ENCODE results near the gene MET.
A peak's percentile ranks its signal among the peaks of the same experiment; 100 is the strongest.
"Not testable (repeated sequence)": the region's sequence is repeated elsewhere in the genome, so short reads cannot be mapped to it uniquely, and the experiment has no call there.

The MET gene

GRCh38 chr7:116815041-116815440, 143.0 kb downstream of the MET start:
- no peak for DNase-seq

- no peak for DNase-seq
Observed at GRCh38 chr7:116820149-116820548, 148.2 kb downstream of the MET start.

DNA sequence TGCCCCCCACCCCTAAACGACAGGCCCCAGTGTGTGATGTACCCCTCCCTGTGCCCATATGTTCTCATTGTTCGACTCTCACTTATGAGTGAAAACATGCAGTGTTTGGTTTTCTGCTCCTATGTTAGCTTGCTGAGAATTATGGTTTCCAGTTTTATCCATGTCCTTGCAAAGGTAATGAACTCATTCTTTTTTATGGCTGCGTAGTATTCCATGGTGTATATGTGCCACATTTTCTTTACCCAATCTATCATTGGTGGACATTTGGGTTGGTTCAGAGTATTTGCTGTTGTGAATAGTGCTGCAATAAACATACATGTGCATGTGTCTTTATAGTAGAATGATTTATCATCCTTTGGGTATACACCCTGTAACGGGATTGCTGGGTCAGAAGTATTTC, 149.7 kb downstream of the MET start:
- not testable (repeated sequence) for DNase-seq

GRCh38 chr7:116824449-116824848, 152.5 kb downstream of the MET start:
- no peak for DNase-seq

- DNase-seq: no peak
Observed at GRCh38 chr7:116828281-116828680, 156.3 kb downstream of the MET start.

DNA sequence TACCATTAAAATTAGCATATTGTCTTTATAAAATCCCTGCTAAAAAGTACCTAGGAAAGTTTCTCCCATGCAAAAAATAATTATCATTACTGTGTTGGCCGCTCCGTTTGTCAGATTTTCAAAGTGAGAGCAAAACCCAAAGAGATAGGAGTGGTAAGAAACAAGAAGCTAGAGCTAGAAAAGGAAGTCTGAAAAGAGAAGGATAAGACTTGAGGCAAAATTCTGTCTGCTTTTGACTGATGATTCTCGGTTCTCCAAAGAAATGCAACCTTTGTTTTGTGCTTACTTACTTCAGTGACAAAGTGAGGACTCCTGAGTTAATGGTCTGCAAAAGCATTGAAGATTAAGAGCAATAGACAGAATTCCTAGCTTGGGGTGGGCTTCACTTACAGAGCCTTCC, 157.0 kb downstream of the MET start:
- DNase-seq: no peak

DNA sequence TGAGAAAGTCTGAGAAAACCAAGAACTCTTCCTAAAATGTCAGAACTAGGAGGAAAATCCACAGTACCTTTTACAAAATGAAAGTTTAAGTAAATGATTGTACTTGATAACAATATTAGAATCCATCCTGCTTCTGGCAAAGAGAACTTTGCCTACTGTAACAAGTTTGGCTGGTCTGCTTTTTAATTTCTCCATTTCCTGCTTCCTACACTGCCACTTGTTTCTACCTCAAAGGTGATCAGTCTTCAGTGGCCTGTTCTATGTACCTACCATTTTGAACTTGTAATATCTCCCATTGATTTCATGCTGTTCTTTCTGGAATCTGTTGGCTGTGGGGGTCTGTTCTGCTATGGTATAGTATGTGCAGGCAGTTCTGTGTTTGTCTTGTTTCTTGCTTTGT, 157.5 kb downstream of the MET start:
- DNase-seq: no peak

- DNase-seq: no peak
Observed at GRCh38 chr7:116832692-116833091, 160.7 kb downstream of the MET start.

DNA sequence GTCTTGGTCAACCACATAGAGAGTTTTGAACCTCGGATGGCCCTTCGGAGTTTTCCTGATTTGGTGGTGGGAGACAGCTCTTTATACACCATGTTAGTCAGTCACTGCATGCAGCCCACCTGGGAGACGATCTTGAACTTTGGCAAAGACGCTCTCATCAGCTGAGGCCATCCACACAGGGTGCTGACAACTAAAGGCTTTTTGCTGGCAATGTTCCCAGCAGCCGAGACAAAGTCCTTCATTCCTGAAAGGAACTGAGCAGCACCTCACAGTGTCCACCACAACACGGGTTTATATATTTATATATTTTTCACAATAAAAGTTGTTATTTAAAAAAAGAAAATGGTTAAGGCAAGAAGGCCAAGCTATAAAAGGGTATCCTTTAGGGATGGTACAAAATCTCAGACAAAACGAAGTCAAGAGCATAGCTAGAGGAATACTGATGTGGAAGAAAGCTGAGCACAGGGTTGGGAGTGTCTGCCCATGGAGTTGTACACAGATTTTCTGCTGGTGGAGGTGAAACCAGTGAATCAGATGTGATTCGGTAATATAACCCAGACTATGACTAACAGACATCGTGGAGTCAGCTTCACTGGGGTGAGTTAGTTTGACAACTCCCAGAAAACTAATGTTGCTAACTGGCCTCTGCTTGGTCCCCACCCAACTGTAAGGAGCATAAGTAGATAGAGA, 163.0 kb downstream of the MET start:
- DNase-seq: no peak

GRCh38 chr7:116836048-116836447, 164.1 kb downstream of the MET start:
- no peak for DNase-seq

DNA sequence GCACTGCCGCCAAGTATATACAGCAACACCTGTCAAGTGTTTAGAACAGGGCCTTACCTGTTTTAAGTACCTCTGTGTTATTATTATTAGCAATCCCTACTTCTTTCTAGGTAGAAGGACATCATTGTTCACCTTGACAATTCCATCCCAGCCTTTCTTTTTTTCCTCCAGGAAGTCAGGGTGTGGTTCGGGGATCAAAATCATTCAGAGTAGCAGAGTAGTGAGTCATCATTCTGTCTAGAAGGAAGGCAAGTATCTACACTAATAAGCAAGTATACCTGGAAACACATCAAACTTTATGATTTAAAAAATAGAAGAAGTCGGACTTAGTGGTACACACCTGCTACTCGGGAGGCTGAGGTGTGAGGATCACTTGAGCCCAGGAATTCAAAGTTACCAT, 164.9 kb downstream of the MET start:
- no peak for DNase-seq

- DNase-seq: no peak
Observed at GRCh38 chr7:116837586-116837985, 165.6 kb downstream of the MET start.

- no peak for DNase-seq
Observed at GRCh38 chr7:116840256-116840655, 168.3 kb downstream of the MET start.

DNA sequence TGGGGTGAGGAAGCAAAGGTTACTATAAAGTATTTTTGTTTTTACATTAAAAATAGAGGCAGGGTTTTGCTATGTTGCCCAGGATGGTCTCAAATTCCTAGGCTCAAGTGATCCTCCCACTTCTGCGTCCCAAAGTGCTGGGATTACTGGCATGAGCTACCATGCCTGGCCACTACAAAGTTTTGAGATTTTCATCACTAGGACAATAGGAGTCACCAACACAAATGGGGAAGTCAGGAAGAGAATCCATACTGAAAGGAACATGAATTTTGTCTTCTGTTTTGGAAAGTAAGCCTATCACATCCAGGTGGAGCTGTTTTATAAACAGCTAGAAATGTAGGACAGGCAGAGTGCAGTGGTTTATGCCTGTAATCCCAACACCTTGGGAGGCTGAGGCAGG, 170.4 kb downstream of the MET start:
- DNase-seq: no peak

- DNase-seq: peak; percentile 78
Observed at GRCh38 chr7:116843378-116843777, 171.4 kb downstream of the MET start.

Data from MV-4-11 (cell line).